Effector memory CD4-positive, alpha-beta T cell (primary cell): ENCODE measurements around the gene PDE3B.
"Not testable (repeated sequence)": the region's sequence is repeated elsewhere in the genome, so short reads cannot be mapped to it uniquely, and the experiment has no call there.

ENCODE experiments used
- DNase-seq, 3 donors: peaks; one replicate each; pipeline ENCODE4 v3.0.0-alpha.2; 2020
- H3K27ac ChIP-seq: 2 replicates; pipeline ENCODE4 v1.7.0; 2013; ENCODE audit warnings: mild to moderate bottlenecking, low read length, moderate library complexity; ENCODE audit not compliant: insufficient read depth, poor library complexity, severe bottlenecking
- H3K27me3 ChIP-seq: replicated peaks from 2 replicates; pipeline ENCODE4 v1.7.0; 2013; ENCODE audit warnings: mild to moderate bottlenecking, low read length; ENCODE audit not compliant: insufficient read depth, control insufficient read depth, poor library complexity, severe bottlenecking
- H3K36me3 ChIP-seq: 2 replicates; pipeline ENCODE4 v1.7.0; 2013; ENCODE audit warnings: mild to moderate bottlenecking, low read length, moderate library complexity; ENCODE audit not compliant: control insufficient read depth, insufficient read depth
- H3K4me1 ChIP-seq: 2 replicates; pipeline ENCODE4 v1.7.0; 2013; ENCODE audit warnings: low read length, mild to moderate bottlenecking; ENCODE audit not compliant: control insufficient read depth, insufficient read depth, poor library complexity, severe bottlenecking
- H3K4me3 ChIP-seq: 2 replicates; pipeline ENCODE4 v1.7.0; 2013; ENCODE audit warnings: low read length, low read depth, mild to moderate bottlenecking; ENCODE audit not compliant: insufficient read depth, poor library complexity, severe bottlenecking
- H3K9me3 ChIP-seq: 2 replicates; pipeline ENCODE4 v1.7.0; 2013; ENCODE audit warnings: mild to moderate bottlenecking, low read length, moderate library complexity; ENCODE audit not compliant: control insufficient read depth

The PDE3B gene

GRCh38 chr11:14698771-14699170, 55.2 kb downstream of the PDE3B start:
- no peak for DNase-seq
- H3K4me1 ChIP-seq, result peaks cover 6% of the 10 kb centered on the region
- no peak overlapping the region for H3K27ac ChIP-seq
- peaks cover 9% of the 10 kb centered on the region for H3K36me3 ChIP-seq
- no peaks in the 10 kb centered on the region for H3K27me3 ChIP-seq
- peaks cover under 1% of the 10 kb centered on the region for H3K9me3 ChIP-seq
- no peak overlapping the region for H3K4me3 ChIP-seq

GRCh38 chr11:14700593-14700992, 57.0 kb downstream of the PDE3B start:
- Histone ChIP-seq H3K4me3 (no peak overlapping the region), H3K9me3 (peaks cover 4% of the 10 kb centered on the region), H3K27me3 (no peaks in the 10 kb centered on the region), H3K4me1 (peaks cover 6% of the 10 kb centered on the region), H3K27ac (no peak overlapping the region), H3K36me3 (peaks cover 9% of the 10 kb centered on the region)
- no peak for DNase-seq

GRCh38 chr11:14702760-14703159, 59.2 kb downstream of the PDE3B start:
- Histone ChIP-seq H3K4me1 (peaks cover 6% of the 10 kb centered on the region), H3K27me3 (no peaks in the 10 kb centered on the region), H3K9me3 (peaks cover 4% of the 10 kb centered on the region), H3K4me3 (no peak overlapping the region), H3K27ac (no peak overlapping the region), H3K36me3 (peaks cover 9% of the 10 kb centered on the region)
- DNase-seq, result no peak

GRCh38 chr11:14703731-14704130, 60.1 kb downstream of the PDE3B start:
- DNase-seq, result no peak
- Histone ChIP-seq H3K27ac (no peak overlapping the region), H3K4me3 (no peak overlapping the region), H3K27me3 (no peaks in the 10 kb centered on the region), H3K9me3 (peaks cover 4% of the 10 kb centered on the region), H3K4me1 (peaks cover 6% of the 10 kb centered on the region), H3K36me3 (peaks cover 9% of the 10 kb centered on the region)

- Histone ChIP-seq H3K9me3 (peaks cover 4% of the 10 kb centered on the region), H3K27ac (no peak overlapping the region), H3K36me3 (peaks cover 9% of the 10 kb centered on the region), H3K27me3 (no peaks in the 10 kb centered on the region), H3K4me3 (no peak overlapping the region), H3K4me1 (peaks cover 6% of the 10 kb centered on the region)
- no peak for DNase-seq
These were observed 61.5 kb downstream of the PDE3B start for GRCh38 chr11:14705067-14705466.

GRCh38 chr11:14713496-14714244, 70.1 kb downstream of the PDE3B start:
- no peaks in the 10 kb centered on the region for H3K36me3 ChIP-seq
- H3K4me1 ChIP-seq, result peaks cover 9% of the 10 kb centered on the region
- H3K4me3 ChIP-seq, result no peak overlapping the region
- peak; percentile 2 to 8 (median 7) for DNase-seq
- no peaks in the 10 kb centered on the region for H3K9me3 ChIP-seq
- H3K27me3 ChIP-seq, result no peaks in the 10 kb centered on the region
- H3K27ac ChIP-seq, result no peak overlapping the region

GRCh38 chr11:14715669-14716068, 72.1 kb downstream of the PDE3B start:
- not testable (repeated sequence) for H3K36me3 ChIP-seq, H3K27ac ChIP-seq, H3K9me3 ChIP-seq, H3K4me1 ChIP-seq, DNase-seq, H3K4me3 ChIP-seq, H3K27me3 ChIP-seq

- Histone ChIP-seq H3K27ac (no peak overlapping the region), H3K4me3 (no peak overlapping the region), H3K4me1 (no peaks in the 10 kb centered on the region), H3K36me3 (no peaks in the 10 kb centered on the region), H3K27me3 (no peaks in the 10 kb centered on the region), H3K9me3 (no peaks in the 10 kb centered on the region)
- DNase-seq, result no peak
These were observed 78.9 kb downstream of the PDE3B start for GRCh38 chr11:14722496-14722895.

- DNase-seq, result no peak
- Histone ChIP-seq H3K9me3 (no peaks in the 10 kb centered on the region), H3K27me3 (no peaks in the 10 kb centered on the region), H3K4me3 (no peak overlapping the region), H3K36me3 (no peaks in the 10 kb centered on the region), H3K4me1 (peaks cover 4% of the 10 kb centered on the region), H3K27ac (no peak overlapping the region)
These were observed 81.5 kb downstream of the PDE3B start for GRCh38 chr11:14725150-14725549.

- no peak for DNase-seq
- Histone ChIP-seq H3K27me3 (no peaks in the 10 kb centered on the region), H3K9me3 (no peaks in the 10 kb centered on the region), H3K4me1 (peaks cover 4% of the 10 kb centered on the region), H3K36me3 (no peaks in the 10 kb centered on the region), H3K4me3 (no peak overlapping the region), H3K27ac (no peak overlapping the region)
These were observed 83.6 kb downstream of the PDE3B start for GRCh38 chr11:14727215-14727614.
